SH-SY5Y (cell line): ENCODE results near the gene DIS3L2.

Experiments
- GATA2 ChIP-seq: IDR thresholded peaks from 2 replicates; pipeline ENCODE4 v1.6.1; 2011; ENCODE audit warnings: mild to moderate bottlenecking, low read depth, low read length
- GATA3 ChIP-seq: IDR thresholded peaks from 2 replicates; pipeline ENCODE4 v1.6.1; 2011; ENCODE audit warnings: low read depth, mild to moderate bottlenecking, low read length, moderate library complexity

DNA sequence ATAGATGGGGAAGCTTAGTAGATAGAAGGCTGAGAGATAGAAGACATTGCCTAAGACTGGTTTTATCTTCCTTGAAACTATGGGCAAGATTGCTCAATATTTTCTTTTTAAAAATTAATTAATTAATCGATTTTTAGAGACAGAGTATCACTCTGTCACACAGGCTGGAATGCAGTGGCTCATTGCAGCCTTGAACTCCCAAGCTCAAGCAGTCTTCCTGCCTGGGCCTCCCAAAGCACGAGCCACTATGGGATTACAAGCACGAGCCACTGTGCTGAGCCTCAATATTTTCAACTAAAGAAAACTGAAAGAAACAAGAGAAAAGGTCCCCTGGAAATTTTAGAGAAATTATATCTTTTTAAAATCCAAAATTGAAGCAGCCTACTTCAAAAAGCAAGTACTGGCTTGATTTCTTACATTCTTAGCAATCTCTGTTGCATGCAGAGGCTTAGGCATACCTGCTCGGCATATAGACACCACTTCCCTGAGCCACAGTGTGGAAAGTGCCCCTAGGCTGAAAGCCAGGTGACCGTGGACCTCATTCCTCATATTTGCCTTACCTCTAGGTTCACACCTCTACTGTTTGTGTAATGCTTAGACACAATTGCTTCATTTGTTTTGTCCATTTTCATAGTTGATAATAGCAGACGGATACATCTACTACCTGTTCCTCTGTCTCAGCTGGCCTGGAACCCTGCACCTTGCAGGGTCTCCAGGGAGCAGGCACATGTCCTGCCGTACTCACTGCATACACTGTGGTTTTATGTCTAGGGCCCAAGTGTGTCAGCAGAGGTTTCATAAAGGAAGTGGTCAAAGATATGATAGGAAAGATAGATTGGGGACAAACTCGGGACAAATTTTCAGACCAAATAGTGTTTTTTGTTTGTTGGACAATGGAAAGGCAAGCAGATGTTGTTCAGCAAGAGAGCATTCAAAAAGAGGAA is 250.5 kb downstream of the DIS3L2 start:
- TF ChIP-seq GATA2 (no peak), GATA3 (no peak)
